GM23338 (cell line): ENCODE measurements around the gene PLXNA2. TPM values are rescaled to one million over a fixed set of nuclear protein-coding genes. Genes with fewer than 3 reads are reported as not detected.

Source experiments
- ATAC-seq: fragments of 200-7000 bp; cut with Tn5 transposase; 3 replicates; pipeline ENCODE4 v1.9.1; 2020
- DNase-seq: peaks from one replicate; pipeline ENCODE4 v3.0.0-alpha.2; 2015; ENCODE audit warnings: low spot score
- H2AFZ ChIP-seq: fragments of 200-600 bp; sonication (generic); 2 replicates; pipeline ENCODE4 v1.8.0; 2016; ENCODE audit warnings: antibody characterized with exemption, mild to moderate bottlenecking, moderate library complexity
- H3F3A ChIP-seq: fragments of 200-600 bp; sonication (generic); replicated peaks from 2 replicates; pipeline ENCODE4 v1.8.0; 2017; ENCODE audit warnings: antibody characterized with exemption, mixed run types, low read depth
- H3K27ac ChIP-seq: fragments of 200-600 bp; sonication (generic); 2 replicates; pipeline ENCODE4 v1.6.1; 2016; ENCODE audit warnings: low read depth
- H3K27me3 ChIP-seq: fragments of 200-600 bp; sonication (generic); 2 replicates; pipeline ENCODE4 v1.8.0; 2016; ENCODE audit warnings: mild to moderate bottlenecking, mixed run types, moderate library complexity; ENCODE audit not compliant: insufficient read depth
- H3K36me3 ChIP-seq: fragments of 200-600 bp; sonication (generic); 2 replicates; pipeline ENCODE4 v1.8.0; 2016; ENCODE audit warnings: mild to moderate bottlenecking; ENCODE audit not compliant: insufficient read depth
- H3K4me1 ChIP-seq: fragments of 200-600 bp; sonication (generic); 2 replicates; pipeline ENCODE4 v1.8.0; 2016; ENCODE audit warnings: mild to moderate bottlenecking, moderate library complexity; ENCODE audit not compliant: insufficient read depth
- H3K4me2 ChIP-seq: fragments of 200-600 bp; sonication (generic); 2 replicates; pipeline ENCODE4 v1.7.1; 2017; ENCODE audit warnings: mixed run types
- H3K4me3 ChIP-seq: fragments of 200-600 bp; sonication (generic); 2 replicates; pipeline ENCODE4 v1.6.1; 2016; ENCODE audit warnings: mixed run types
- H3K79me2 ChIP-seq: fragments of 200-600 bp; sonication (generic); replicated peaks from 2 replicates; pipeline ENCODE4 v1.8.0; 2017; ENCODE audit warnings: mild to moderate bottlenecking; ENCODE audit not compliant: insufficient read depth
- H3K9me2 ChIP-seq: fragments of 200-600 bp; sonication (generic); 2 replicates; pipeline ENCODE4 v1.8.0; 2017; ENCODE audit not compliant: insufficient read depth
- H4K20me1 ChIP-seq: fragments of 200-600 bp; sonication (generic); replicated peaks from 2 replicates; pipeline ENCODE4 v1.8.0; 2017; ENCODE audit warnings: mild to moderate bottlenecking; ENCODE audit not compliant: insufficient read depth
- H3K27ac Mint-ChIP-seq: 2 replicates; pipeline ENCODE4 v1.8.0; 2020; ENCODE audit warnings: inconsistent platforms, mild to moderate bottlenecking, moderate library complexity, mixed read lengths
- H3K27me3 Mint-ChIP-seq: 3 replicates; pipeline ENCODE4 v1.8.0; 2022; ENCODE audit warnings: low read depth, mild to moderate bottlenecking, moderate library complexity, mixed read lengths, inconsistent platforms; ENCODE audit not compliant: insufficient read depth, poor library complexity
- H3K36me3 Mint-ChIP-seq: 3 replicates; pipeline ENCODE4 v1.8.0; 2021; ENCODE audit warnings: low read depth, mild to moderate bottlenecking, inconsistent platforms, moderate library complexity, mixed read lengths
- H3K4me1 Mint-ChIP-seq: 3 replicates; pipeline ENCODE4 v1.8.0; 2020; ENCODE audit warnings: mild to moderate bottlenecking, inconsistent platforms, mixed read lengths
- H3K4me3 Mint-ChIP-seq: 3 replicates; pipeline ENCODE4 v1.8.0; 2021; ENCODE audit warnings: moderate library complexity, mild to moderate bottlenecking, inconsistent platforms, mixed read lengths
- H3K9me3 Mint-ChIP-seq: 3 replicates; pipeline ENCODE4 v1.8.0; 2020; ENCODE audit warnings: moderate library complexity, mild to moderate bottlenecking, inconsistent platforms, mixed read lengths
- CREB1 ChIP-seq: fragments of 250-450 bp; sonication (Bioruptor Pico); IDR thresholded peaks from 2 replicates; pipeline ENCODE4 v1.5.0; 2020; ENCODE audit warnings: low read depth, mild to moderate bottlenecking, moderate library complexity
- EZH2 ChIP-seq: fragments of 200-600 bp; sonication (generic); IDR thresholded peaks from one replicate; pipeline ENCODE4 v1.8.0; 2017; ENCODE audit warnings: antibody characterized with exemption, mild to moderate bottlenecking, low read depth; ENCODE audit not compliant: unreplicated experiment
- EZH2phosphoT487 ChIP-seq: fragments of 200-600 bp; sonication (generic); IDR thresholded peaks from one replicate; pipeline ENCODE4 v1.8.1; 2018; ENCODE audit warnings: antibody characterized with exemption; ENCODE audit not compliant: unreplicated experiment
- JUNB ChIP-seq: IDR thresholded peaks from one replicate; pipeline ENCODE4 v1.6.1; 2016; ENCODE audit warnings: antibody characterized with exemption; ENCODE audit not compliant: unreplicated experiment
- POLR2AphosphoS5 ChIP-seq: IDR thresholded peaks from 2 replicates; pipeline ENCODE4 v1.6.1; 2016; ENCODE audit warnings: antibody characterized with exemption, low read depth
- STAT1 ChIP-seq: IDR thresholded peaks from one replicate; pipeline ENCODE4 v1.6.1; 2016; ENCODE audit warnings: antibody characterized with exemption; ENCODE audit not compliant: unreplicated experiment
- ZNF114 ChIP-seq: fragments of 250-450 bp; sonication (Bioruptor Pico); IDR thresholded peaks from 2 replicates; pipeline ENCODE4 v1.5.0; 2020; ENCODE audit warnings: mild to moderate bottlenecking, moderate library complexity
- ZNF331 ChIP-seq: fragments of 250-450 bp; sonication (Bioruptor Pico); IDR thresholded peaks from 2 replicates; pipeline ENCODE4 v1.5.0; 2020; ENCODE audit warnings: low read depth, mild to moderate bottlenecking, moderate library complexity
- polyA plus RNA-seq: library from polyadenylated mRNA; unstranded; fragments of >200 nt; fragmentation: Nextera tagmentation; extraction: Ambion mirVana; gene quantifications from 2 replicates; pipeline ENCODE4 v1.2.1, GENCODE V29; 2016
- total RNA-seq: library from RNA; depleted of rRNA; stranded (reverse); fragments of >200 nt; shearing (Covaris generic); gene quantifications from 2 replicates; pipeline ENCODE4 v1.2.3, GENCODE V29; 2014
- TF ChIP-seq, protein P1 (sequence below): IDR thresholded peaks from 2 replicates; pipeline ENCODE4 v1.6.1; 2016; ENCODE audit warnings: antibody characterized with exemption
- TF ChIP-seq, protein P2 (sequence below): fragments of 250-450 bp; sonication (Bioruptor Pico); IDR thresholded peaks from 2 replicates; pipeline ENCODE4 v1.5.0; 2020; ENCODE audit warnings: mild to moderate bottlenecking, moderate library complexity

The PLXNA2 gene
- total and polyA plus RNA-seq, 2 experiments from 2014 or later: 0.40 to 1.8 TPM

DNA sequence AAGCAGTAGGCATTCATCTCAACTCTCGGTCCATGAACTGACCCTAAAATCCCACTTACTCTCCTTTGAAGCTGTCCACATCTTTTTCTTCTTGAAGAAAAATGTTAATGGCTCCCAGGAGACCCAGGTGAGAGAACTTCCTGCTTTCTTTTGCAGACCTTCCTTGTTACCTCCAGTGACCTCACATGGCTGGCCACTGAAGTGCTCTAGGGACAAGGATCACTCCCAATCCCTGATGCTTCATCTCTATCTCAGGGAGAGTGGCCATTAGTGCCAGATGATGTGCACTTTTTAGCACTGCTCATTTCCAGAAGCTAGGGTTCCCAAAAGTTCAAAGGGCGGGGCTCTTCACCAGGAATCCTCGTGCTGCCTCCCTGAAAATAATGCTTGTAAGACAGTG, 16.2 kb downstream of the PLXNA2 start:
- H3K4me1 ChIP-seq: peaks cover 8% of the 10 kb centered on the region
- no peak overlapping the region for H3K27ac Mint-ChIP-seq
- H3K27me3 Mint-ChIP-seq: peaks cover 2% of the 10 kb centered on the region
- no peaks in the 10 kb centered on the region for H4K20me1 ChIP-seq
- no peak overlapping the region for H3K4me3 ChIP-seq
- no peaks in the 10 kb centered on the region for H3F3A ChIP-seq
- H3K36me3 ChIP-seq: no peaks in the 10 kb centered on the region
- H3K9me3 Mint-ChIP-seq: no peaks in the 10 kb centered on the region
- no peak overlapping the region for H2AFZ ChIP-seq
- ATAC-seq (no peak), DNase-seq (no peak)
- H3K79me2 ChIP-seq: no peaks in the 10 kb centered on the region
- no peaks in the 10 kb centered on the region for H3K9me2 ChIP-seq
- no peak overlapping the region for H3K4me2 ChIP-seq
- no peaks in the 10 kb centered on the region for H3K36me3 Mint-ChIP-seq
- no peak overlapping the region for H3K4me3 Mint-ChIP-seq
- no peak overlapping the region for H3K27ac ChIP-seq
- TF ChIP-seq ZNF114 (CRISPR knock-in tag) (no peak), EZH2 (no peak), STAT1 (no peak), CREB1 (no peak), JUNB (no peak), POLR2AphosphoS5 (no peak), ZNF331 (CRISPR knock-in tag) (no peak), EZH2phosphoT487 (no peak)
- TF ChIP-seq, protein P1, sequence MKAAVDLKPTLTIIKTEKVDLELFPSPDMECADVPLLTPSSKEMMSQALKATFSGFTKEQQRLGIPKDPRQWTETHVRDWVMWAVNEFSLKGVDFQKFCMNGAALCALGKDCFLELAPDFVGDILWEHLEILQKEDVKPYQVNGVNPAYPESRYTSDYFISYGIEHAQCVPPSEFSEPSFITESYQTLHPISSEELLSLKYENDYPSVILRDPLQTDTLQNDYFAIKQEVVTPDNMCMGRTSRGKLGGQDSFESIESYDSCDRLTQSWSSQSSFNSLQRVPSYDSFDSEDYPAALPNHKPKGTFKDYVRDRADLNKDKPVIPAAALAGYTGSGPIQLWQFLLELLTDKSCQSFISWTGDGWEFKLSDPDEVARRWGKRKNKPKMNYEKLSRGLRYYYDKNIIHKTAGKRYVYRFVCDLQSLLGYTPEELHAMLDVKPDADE: no peak
- TF ChIP-seq, protein P2, sequence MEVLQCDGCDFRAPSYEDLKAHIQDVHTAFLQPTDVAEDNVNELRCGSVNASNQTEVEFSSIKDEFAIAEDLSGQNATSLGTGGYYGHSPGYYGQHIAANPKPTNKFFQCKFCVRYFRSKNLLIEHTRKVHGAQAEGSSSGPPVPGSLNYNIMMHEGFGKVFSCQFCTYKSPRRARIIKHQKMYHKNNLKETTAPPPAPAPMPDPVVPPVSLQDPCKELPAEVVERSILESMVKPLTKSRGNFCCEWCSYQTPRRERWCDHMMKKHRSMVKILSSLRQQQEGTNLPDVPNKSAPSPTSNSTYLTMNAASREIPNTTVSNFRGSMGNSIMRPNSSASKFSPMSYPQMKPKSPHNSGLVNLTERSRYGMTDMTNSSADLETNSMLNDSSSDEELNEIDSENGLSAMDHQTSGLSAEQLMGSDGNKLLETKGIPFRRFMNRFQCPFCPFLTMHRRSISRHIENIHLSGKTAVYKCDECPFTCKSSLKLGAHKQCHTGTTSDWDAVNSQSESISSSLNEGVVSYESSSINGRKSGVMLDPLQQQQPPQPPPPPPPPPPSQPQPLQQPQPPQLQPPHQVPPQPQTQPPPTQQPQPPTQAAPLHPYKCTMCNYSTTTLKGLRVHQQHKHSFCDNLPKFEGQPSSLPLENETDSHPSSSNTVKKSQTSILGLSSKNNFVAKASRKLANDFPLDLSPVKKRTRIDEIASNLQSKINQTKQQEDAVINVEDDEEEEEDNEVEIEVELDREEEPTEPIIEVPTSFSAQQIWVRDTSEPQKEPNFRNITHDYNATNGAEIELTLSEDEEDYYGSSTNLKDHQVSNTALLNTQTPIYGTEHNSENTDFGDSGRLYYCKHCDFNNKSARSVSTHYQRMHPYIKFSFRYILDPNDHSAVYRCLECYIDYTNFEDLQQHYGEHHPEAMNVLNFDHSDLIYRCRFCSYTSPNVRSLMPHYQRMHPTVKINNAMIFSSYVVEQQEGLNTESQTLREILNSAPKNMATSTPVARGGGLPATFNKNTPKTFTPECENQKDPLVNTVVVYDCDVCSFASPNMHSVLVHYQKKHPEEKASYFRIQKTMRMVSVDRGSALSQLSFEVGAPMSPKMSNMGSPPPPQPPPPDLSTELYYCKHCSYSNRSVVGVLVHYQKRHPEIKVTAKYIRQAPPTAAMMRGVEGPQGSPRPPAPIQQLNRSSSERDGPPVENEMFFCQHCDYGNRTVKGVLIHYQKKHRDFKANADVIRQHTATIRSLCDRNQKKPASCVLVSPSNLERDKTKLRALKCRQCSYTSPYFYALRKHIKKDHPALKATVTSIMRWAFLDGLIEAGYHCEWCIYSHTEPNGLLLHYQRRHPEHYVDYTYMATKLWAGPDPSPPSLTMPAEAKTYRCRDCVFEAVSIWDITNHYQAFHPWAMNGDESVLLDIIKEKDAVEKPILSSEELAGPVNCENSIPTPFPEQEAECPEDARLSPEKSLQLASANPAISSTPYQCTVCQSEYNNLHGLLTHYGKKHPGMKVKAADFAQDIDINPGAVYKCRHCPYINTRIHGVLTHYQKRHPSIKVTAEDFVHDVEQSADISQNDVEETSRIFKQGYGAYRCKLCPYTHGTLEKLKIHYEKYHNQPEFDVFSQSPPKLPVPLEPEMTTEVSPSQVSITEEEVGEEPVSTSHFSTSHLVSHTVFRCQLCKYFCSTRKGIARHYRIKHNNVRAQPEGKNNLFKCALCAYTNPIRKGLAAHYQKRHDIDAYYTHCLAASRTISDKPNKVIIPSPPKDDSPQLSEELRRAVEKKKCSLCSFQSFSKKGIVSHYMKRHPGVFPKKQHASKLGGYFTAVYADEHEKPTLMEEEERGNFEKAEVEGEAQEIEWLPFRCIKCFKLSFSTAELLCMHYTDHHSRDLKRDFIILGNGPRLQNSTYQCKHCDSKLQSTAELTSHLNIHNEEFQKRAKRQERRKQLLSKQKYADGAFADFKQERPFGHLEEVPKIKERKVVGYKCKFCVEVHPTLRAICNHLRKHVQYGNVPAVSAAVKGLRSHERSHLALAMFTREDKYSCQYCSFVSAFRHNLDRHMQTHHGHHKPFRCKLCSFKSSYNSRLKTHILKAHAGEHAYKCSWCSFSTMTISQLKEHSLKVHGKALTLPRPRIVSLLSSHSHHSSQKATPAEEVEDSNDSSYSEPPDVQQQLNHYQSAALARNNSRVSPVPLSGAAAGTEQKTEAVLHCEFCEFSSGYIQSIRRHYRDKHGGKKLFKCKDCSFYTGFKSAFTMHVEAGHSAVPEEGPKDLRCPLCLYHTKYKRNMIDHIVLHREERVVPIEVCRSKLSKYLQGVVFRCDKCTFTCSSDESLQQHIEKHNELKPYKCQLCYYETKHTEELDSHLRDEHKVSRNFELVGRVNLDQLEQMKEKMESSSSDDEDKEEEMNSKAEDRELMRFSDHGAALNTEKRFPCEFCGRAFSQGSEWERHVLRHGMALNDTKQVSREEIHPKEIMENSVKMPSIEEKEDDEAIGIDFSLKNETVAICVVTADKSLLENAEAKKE (CRISPR knock-in tag): no peak
- no peaks in the 10 kb centered on the region for H3K27me3 ChIP-seq
- peaks cover 54% of the 10 kb centered on the region for H3K4me1 Mint-ChIP-seq
